ENCODE data around the gene BTD. TPM values are rescaled to one million over a fixed set of nuclear protein-coding genes. Genes with fewer than 3 reads are reported as not detected.

Gene BTD
- total RNA-seq, 2 experiments from 2014 or later = 11.2 to 12.5 TPM

GRCh38 chr3:15649341-15649740 is 47.8 kb downstream of the BTD start:
- H3K27ac ChIP-seq (ENCODE audit: low read depth in 1 of 2, low read length in 2 of 2) = no peak overlapping the region
- Mint-ChIP-seq H3K36me3 (ENCODE audit: low read depth) (peaks cover 22% of the 10 kb centered on the region), H3K27ac (no peak overlapping the region), H3K9me3 (no peaks in the 10 kb centered on the region), H3K4me3 (peak overlapping the region; percentile 21), H3K4me1 (ENCODE audit: low read depth) (peaks cover 56% of the 10 kb centered on the region), H3K27me3 (no peaks in the 10 kb centered on the region)
- CTCF ChIA-PET = interaction anchor here (0.9 kb wide), 1 partner anchor 8 kb away, joined by 3 read pairs; no protein-coding TSS in a partner anchor
- no peak overlapping the region for H3K4me3 ChIP-seq (ENCODE audit: low read length)
- ATAC-seq (ENCODE audit: poor library complexity) (no peak), DNase-seq (no peak)
- H3K4me1 ChIP-seq (ENCODE audit: insufficient read depth, low read length) = peaks cover 49% of the 10 kb centered on the region
- no peak for TF ChIP-seq CTCF (IDR thresholded peaks at IDR 0.05)
- H3K9me3 ChIP-seq (ENCODE audit: control insufficient read depth in 1 of 2, insufficient read depth in 1 of 2, low read length in 2 of 2) = no peaks in the 10 kb centered on the region
- POLR2A ChIA-PET = interaction anchor here (0.5 to 2.4 kb wide), 2 partner anchors 18 to 123 kb away, joined by 3 to 8 read pairs; no protein-coding TSS in a partner anchor
- intact Hi-C loops (cut with DNase I, micrococcal nuclease) = no loop called here
- no peaks in the 10 kb centered on the region for H3K36me3 ChIP-seq (ENCODE audit: insufficient read depth, low read length)
- H3K27me3 ChIP-seq (ENCODE audit: control insufficient read depth in 1 of 2, insufficient read depth in 2 of 2, low read length in 2 of 2) = no peaks in the 10 kb centered on the region

DNA sequence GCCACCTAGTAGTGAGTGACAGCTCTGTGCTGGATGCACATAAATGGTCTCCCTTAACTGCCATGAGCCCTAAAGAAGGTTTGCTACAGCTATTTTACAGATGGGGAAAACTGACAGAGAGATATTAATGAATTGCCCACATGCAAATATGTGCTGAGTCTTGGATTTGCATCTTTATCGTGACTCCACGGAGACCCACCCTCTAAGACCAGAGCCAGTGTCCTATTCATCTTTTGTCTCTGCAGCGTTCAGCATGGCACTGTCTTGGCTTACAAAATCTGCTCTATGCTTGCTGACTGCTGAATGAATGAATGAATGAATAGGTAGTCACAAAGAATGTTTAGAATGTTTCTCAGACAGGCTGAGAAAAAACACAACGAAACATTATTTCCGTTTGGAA is 48.3 kb downstream of the BTD start:
- Mint-ChIP-seq H3K27me3 (no peaks in the 10 kb centered on the region), H3K4me3 (no peak overlapping the region), H3K36me3 (ENCODE audit: low read depth) (peaks cover 18% of the 10 kb centered on the region), H3K27ac (no peak overlapping the region), H3K4me1 (ENCODE audit: low read depth) (peaks cover 56% of the 10 kb centered on the region), H3K9me3 (no peaks in the 10 kb centered on the region)
- DNase-seq (no peak), ATAC-seq (ENCODE audit: poor library complexity) (no peak)
- Histone ChIP-seq H3K4me3 (ENCODE audit: low read length) (no peak overlapping the region), H3K4me1 (ENCODE audit: insufficient read depth, low read length) (peaks cover 45% of the 10 kb centered on the region), H3K27me3 (ENCODE audit: control insufficient read depth in 1 of 2, insufficient read depth in 2 of 2, low read length in 2 of 2) (no peaks in the 10 kb centered on the region), H3K27ac (ENCODE audit: low read depth in 1 of 2, low read length in 2 of 2) (no peak overlapping the region), H3K9me3 (ENCODE audit: control insufficient read depth in 1 of 2, insufficient read depth in 1 of 2, low read length in 2 of 2) (peaks cover 1 to 2% of the 10 kb centered on the region in 2 experiments), H3K36me3 (ENCODE audit: insufficient read depth, low read length) (no peaks in the 10 kb centered on the region)
- ChIA-PET POLR2A (interaction anchor here (1.0 kb wide), 1 partner anchor 34 kb away, joined by 3 read pairs; no protein-coding TSS in a partner anchor), CTCF (interaction anchor here (0.9 kb wide), 1 partner anchor 8 kb away, joined by 3 read pairs; no protein-coding TSS in a partner anchor)
- intact Hi-C loops (cut with DNase I, micrococcal nuclease) = no loop called here
- TF ChIP-seq CTCF (IDR thresholded peaks at IDR 0.05) = no peak

GRCh38 chr3:15651396-15651795 is 49.9 kb downstream of the BTD start:
- TF ChIP-seq CTCF (IDR thresholded peaks at IDR 0.05) = no peak
- Mint-ChIP-seq H3K27me3 (no peaks in the 10 kb centered on the region), H3K4me1 (ENCODE audit: low read depth) (peaks cover 47% of the 10 kb centered on the region), H3K36me3 (ENCODE audit: low read depth) (peaks cover 19% of the 10 kb centered on the region), H3K4me3 (no peak overlapping the region), H3K27ac (no peak overlapping the region), H3K9me3 (peaks cover 4% of the 10 kb centered on the region)
- POLR2A ChIA-PET = no interaction called here
- ATAC-seq (ENCODE audit: poor library complexity) (no peak), DNase-seq (no peak)
- intact Hi-C loops (cut with DNase I, micrococcal nuclease) = no loop called here
- Histone ChIP-seq H3K27me3 (ENCODE audit: control insufficient read depth in 1 of 2, insufficient read depth in 2 of 2, low read length in 2 of 2) (no peaks in the 10 kb centered on the region), H3K36me3 (ENCODE audit: insufficient read depth, low read length) (no peaks in the 10 kb centered on the region), H3K9me3 (ENCODE audit: control insufficient read depth in 1 of 2, insufficient read depth in 1 of 2, low read length in 2 of 2) (peaks cover 16% of the 10 kb centered on the region in 2 experiments), H3K4me3 (ENCODE audit: low read length) (no peak overlapping the region), H3K4me1 (ENCODE audit: insufficient read depth, low read length) (peaks cover 30% of the 10 kb centered on the region), H3K27ac (ENCODE audit: low read depth in 1 of 2, low read length in 2 of 2) (no peak overlapping the region)
- CTCF ChIA-PET = no interaction called here

Measured in CD4-positive, alpha-beta T cell (primary cell).